DND-41 (cell line): Measurements from ENCODE around the gene TNRC6B.

Source experiments
- ATAC-seq: fragments of 200-7000 bp; cut with Tn5 transposase; 3 replicates; pipeline ENCODE4 v1.9.1; 2021; ENCODE audit warnings: low read depth; ENCODE audit not compliant: insufficient read depth
- DNase-seq: peaks from one replicate; pipeline ENCODE4 v3.0.0-alpha.2; 2020
- H2AFZ ChIP-seq: 2 replicates; pipeline ENCODE4 v1.6.0; 2012; ENCODE audit warnings: low read depth, low read length
- H3K27ac ChIP-seq: 2 replicates; pipeline ENCODE4 v1.5.1; 2012; ENCODE audit warnings: low read length, inconsistent platforms
- H3K27me3 ChIP-seq: fragments of 200-600 bp; sonication (generic); 2 replicates; pipeline ENCODE4 v1.6.0; 2012; ENCODE audit warnings: low read length, mild to moderate bottlenecking, inconsistent platforms; ENCODE audit not compliant: insufficient read depth, poor library complexity
- H3K36me3 ChIP-seq: 2 replicates; pipeline ENCODE4 v1.5.1; 2012; ENCODE audit warnings: low read length, inconsistent platforms; ENCODE audit not compliant: insufficient read depth
- H3K4me1 ChIP-seq: 2 replicates; pipeline ENCODE4 v1.5.1; 2012; ENCODE audit warnings: mild to moderate bottlenecking, low read length; ENCODE audit not compliant: insufficient read depth
- H3K4me2 ChIP-seq: 2 replicates; pipeline ENCODE4 v1.6.0; 2012; ENCODE audit warnings: mild to moderate bottlenecking, moderate library complexity, low read length, inconsistent platforms; ENCODE audit not compliant: insufficient read depth
- H3K4me3 ChIP-seq, 2 experiments: fragments of 200-600 bp in 1 of 2; shearing (Covaris generic) in 1 of 2; 2 replicates each; pipeline ENCODE4 v1.5.1; 2012 to 2016; ENCODE audit warnings: inconsistent platforms in 2 of 2, low read length in 2 of 2, mild to moderate bottlenecking in 2 of 2, low read depth in 1 of 2, moderate library complexity in 1 of 2
- H3K79me2 ChIP-seq: 2 replicates; pipeline ENCODE4 v1.6.0; 2012; ENCODE audit warnings: low read length, inconsistent platforms; ENCODE audit not compliant: insufficient read depth
- H3K9ac ChIP-seq: 2 replicates; pipeline ENCODE4 v1.6.0; 2012; ENCODE audit warnings: low read depth, mild to moderate bottlenecking, inconsistent platforms, low read length, moderate library complexity
- H3K9me3 ChIP-seq: 2 replicates; pipeline ENCODE4 v1.5.1; 2012; ENCODE audit warnings: low read length, moderate library complexity, mild to moderate bottlenecking, inconsistent platforms; ENCODE audit not compliant: insufficient read depth, severe bottlenecking
- H4K20me1 ChIP-seq: 2 replicates; pipeline ENCODE4 v1.6.0; 2012; ENCODE audit warnings: low read length; ENCODE audit not compliant: insufficient read depth
- EZH2 ChIP-seq: IDR thresholded peaks from 3 replicates; pipeline ENCODE4 v1.6.1; 2012; ENCODE audit warnings: borderline replicate concordance, low read depth, mild to moderate bottlenecking, moderate library complexity, low read length, inconsistent platforms; ENCODE audit not compliant: severe bottlenecking
- TF ChIP-seq, protein P1 (sequence below): IDR thresholded peaks from 2 replicates; pipeline ENCODE4 v1.5.1; 2012; ENCODE audit warnings: borderline replicate concordance, low read length, moderate library complexity, mild to moderate bottlenecking; ENCODE audit not compliant: poor library complexity, severe bottlenecking; ENCODE audit errors: extremely low read depth

TNRC6B gene

DNA sequence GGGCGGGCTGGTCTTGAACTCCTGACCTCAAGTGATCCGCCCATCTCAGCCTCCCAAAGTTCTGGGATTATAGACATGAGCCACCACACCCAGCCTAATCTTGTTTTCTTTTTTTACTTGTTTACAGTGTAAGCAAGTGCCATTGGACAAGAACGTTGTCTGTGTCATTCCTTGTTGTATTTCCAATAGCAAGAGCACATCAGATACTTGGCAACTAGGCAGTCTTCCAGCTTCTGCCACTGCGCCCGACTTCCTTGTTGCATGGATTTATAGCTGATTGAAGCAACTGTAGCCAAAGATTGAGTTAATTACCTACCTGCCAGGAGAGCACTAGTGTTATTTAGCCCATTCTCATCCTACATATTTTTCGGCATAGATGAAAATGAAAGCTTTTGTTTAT is 189.6 kb downstream of the TNRC6B start:
- Histone ChIP-seq H3K27ac (no peak overlapping the region), H3K27me3 (no peaks in the 10 kb centered on the region), H4K20me1 (no peaks in the 10 kb centered on the region), H3K4me3 (no peak overlapping the region), H2AFZ (no peak overlapping the region), H3K79me2 (peaks cover 15% of the 10 kb centered on the region), H3K36me3 (peaks cover 55% of the 10 kb centered on the region), H3K4me2 (no peak overlapping the region), H3K9me3 (no peaks in the 10 kb centered on the region), H3K4me1 (peaks cover 22% of the 10 kb centered on the region), H3K9ac (no peak overlapping the region)
- ATAC-seq (no peak), DNase-seq (no peak)
- TF ChIP-seq, protein P1, sequence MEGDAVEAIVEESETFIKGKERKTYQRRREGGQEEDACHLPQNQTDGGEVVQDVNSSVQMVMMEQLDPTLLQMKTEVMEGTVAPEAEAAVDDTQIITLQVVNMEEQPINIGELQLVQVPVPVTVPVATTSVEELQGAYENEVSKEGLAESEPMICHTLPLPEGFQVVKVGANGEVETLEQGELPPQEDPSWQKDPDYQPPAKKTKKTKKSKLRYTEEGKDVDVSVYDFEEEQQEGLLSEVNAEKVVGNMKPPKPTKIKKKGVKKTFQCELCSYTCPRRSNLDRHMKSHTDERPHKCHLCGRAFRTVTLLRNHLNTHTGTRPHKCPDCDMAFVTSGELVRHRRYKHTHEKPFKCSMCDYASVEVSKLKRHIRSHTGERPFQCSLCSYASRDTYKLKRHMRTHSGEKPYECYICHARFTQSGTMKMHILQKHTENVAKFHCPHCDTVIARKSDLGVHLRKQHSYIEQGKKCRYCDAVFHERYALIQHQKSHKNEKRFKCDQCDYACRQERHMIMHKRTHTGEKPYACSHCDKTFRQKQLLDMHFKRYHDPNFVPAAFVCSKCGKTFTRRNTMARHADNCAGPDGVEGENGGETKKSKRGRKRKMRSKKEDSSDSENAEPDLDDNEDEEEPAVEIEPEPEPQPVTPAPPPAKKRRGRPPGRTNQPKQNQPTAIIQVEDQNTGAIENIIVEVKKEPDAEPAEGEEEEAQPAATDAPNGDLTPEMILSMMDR, result no peak
- TF ChIP-seq EZH2, result no peak

DNA sequence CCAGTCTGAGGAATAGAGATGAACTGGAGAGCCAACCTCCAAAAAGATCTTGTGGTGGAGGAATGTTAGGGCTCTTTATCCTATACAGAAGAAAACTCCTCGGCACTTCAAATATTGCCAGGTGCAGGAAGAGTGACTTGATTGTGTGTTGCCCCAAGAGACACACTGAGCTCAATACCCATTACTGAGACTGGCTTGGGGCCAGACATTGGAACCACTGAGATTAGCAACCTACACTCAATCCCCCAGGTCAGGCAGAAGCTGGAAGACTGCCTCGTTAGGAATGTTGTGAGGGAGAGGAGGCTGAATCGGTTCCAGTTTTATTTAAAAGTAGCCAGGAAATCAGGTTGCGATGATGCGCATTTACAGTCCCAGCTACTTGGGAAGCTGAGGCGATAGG is 190.3 kb downstream of the TNRC6B start:
- ATAC-seq, result no peak
- H3K9ac ChIP-seq, result no peak overlapping the region
- TF ChIP-seq, protein P1, result no peak
- TF ChIP-seq EZH2, result no peak

DNA sequence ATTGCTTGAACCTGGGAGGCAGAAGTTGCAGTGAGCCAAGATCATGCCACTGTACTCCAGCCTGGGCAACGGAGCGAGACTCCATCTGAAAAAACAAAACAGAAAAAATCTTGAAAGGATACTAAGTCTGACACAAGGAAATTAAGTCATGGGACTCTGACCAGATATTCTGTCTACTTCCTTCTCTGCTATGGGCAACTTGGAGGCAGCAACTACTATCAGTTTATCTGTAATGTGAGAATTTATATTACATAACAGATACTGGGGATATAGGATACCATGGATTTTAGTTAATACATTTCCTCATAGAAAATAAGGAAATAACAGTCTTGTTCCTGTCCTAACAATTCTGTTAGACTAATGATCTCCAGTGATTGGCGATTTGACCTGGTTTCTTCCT is 191.1 kb downstream of the TNRC6B start:
- H2AFZ ChIP-seq, result no peak overlapping the region
- no peaks in the 10 kb centered on the region for H4K20me1 ChIP-seq
- TF ChIP-seq EZH2, result no peak
- TF ChIP-seq, protein P1, result no peak
- H3K36me3 ChIP-seq, result peaks cover 54% of the 10 kb centered on the region
- no peak overlapping the region for H3K4me3 ChIP-seq
- no peak overlapping the region for H3K4me2 ChIP-seq
- no peak overlapping the region for H3K9ac ChIP-seq
- peaks cover 27% of the 10 kb centered on the region for H3K4me1 ChIP-seq
- H3K27me3 ChIP-seq, result no peaks in the 10 kb centered on the region
- DNase-seq (no peak), ATAC-seq (no peak)
- no peaks in the 10 kb centered on the region for H3K9me3 ChIP-seq
- no peak overlapping the region for H3K27ac ChIP-seq
- H3K79me2 ChIP-seq, result peaks cover 26% of the 10 kb centered on the region

More for the DNA sequence above, 190.3 kb downstream of the TNRC6B start:
- Histone ChIP-seq H3K4me1 (peaks cover 27% of the 10 kb centered on the region), H2AFZ (no peak overlapping the region), H3K4me3 (no peak overlapping the region), H3K27ac (no peak overlapping the region), H3K4me2 (no peak overlapping the region), H3K79me2 (peaks cover 21% of the 10 kb centered on the region), H3K27me3 (no peaks in the 10 kb centered on the region), H4K20me1 (no peaks in the 10 kb centered on the region), H3K36me3 (peaks cover 52% of the 10 kb centered on the region), H3K9me3 (no peaks in the 10 kb centered on the region)
- DNase-seq, result no peak

DNA sequence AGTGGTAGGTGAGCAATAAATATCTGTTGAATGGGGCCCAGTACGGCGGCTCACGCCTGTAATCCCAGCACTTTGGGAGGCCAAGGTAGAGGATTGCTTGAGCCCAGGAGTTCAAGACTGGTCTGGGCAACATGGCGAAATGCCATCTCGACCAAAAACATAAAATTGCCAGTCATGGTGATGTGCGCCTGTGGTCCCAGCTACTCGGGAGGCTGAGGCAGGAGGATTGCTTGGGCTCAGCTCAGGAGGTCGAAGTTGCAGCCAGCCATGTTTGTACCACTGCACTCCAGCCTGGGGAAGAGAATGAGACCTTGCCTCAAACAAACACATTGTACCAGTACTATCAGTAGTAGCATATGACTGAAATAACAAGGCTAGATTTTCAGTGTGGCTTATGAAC is 196.8 kb downstream of the TNRC6B start:
- Histone ChIP-seq H4K20me1 (peaks cover 4% of the 10 kb centered on the region; the same call in 1 of the 2 replicates), H3K4me1 (peaks cover 25% of the 10 kb centered on the region), H3K9ac (no peak overlapping the region), H3K36me3 (peaks cover 9% of the 10 kb centered on the region), H3K79me2 (peaks cover 75% of the 10 kb centered on the region), H2AFZ (no peak overlapping the region), H3K27me3 (no peaks in the 10 kb centered on the region), H3K4me2 (no peak overlapping the region), H3K4me3 (no peak overlapping the region), H3K9me3 (no peaks in the 10 kb centered on the region), H3K27ac (no peak overlapping the region)
- no peak for TF ChIP-seq EZH2
- TF ChIP-seq, protein P1, result no peak
- ATAC-seq, result no peak
- DNase-seq, result no peak
